Hepatocyte (in vitro differentiated cells): ENCODE data around the gene FCHO1. TPM values are rescaled to one million over a fixed set of nuclear protein-coding genes. Genes with fewer than 3 reads are reported as not detected.

ENCODE experiments used
- DNase-seq: peaks from one replicate; pipeline ENCODE4 v3.0.0-alpha.2; 2016; ENCODE audit warnings: low spot score
- H2AFZ ChIP-seq: fragments of 200-600 bp; sonication (generic); 2 replicates; pipeline ENCODE4 v1.6.0; 2016; ENCODE audit warnings: antibody characterized with exemption, mild to moderate bottlenecking
- H3K27ac ChIP-seq: fragments of 200-600 bp; sonication (generic); 2 replicates; pipeline ENCODE4 v1.5.1; 2016; ENCODE audit warnings: mild to moderate bottlenecking
- H3K27me3 ChIP-seq: fragments of 200-600 bp; sonication (generic); 2 replicates; pipeline ENCODE4 v1.6.1; 2016
- H3K36me3 ChIP-seq: fragments of 200-600 bp; sonication (generic); replicated peaks from 2 replicates; pipeline ENCODE4 v1.5.1; 2016; ENCODE audit warnings: low read depth; ENCODE audit not compliant: insufficient read depth
- H3K4me1 ChIP-seq: fragments of 200-600 bp; sonication (generic); 2 replicates; pipeline ENCODE4 v1.5.1; 2016; ENCODE audit warnings: mild to moderate bottlenecking, moderate library complexity; ENCODE audit not compliant: insufficient read depth
- H3K4me2 ChIP-seq: fragments of 200-600 bp; sonication (generic); 2 replicates; pipeline ENCODE4 v1.6.0; 2016
- H3K4me3 ChIP-seq: fragments of 200-600 bp; sonication (generic); 2 replicates; pipeline ENCODE4 v1.5.1; 2016; ENCODE audit warnings: mild to moderate bottlenecking
- H3K79me2 ChIP-seq: fragments of 200-600 bp; sonication (generic); 2 replicates; pipeline ENCODE4 v1.6.0; 2017; ENCODE audit warnings: mild to moderate bottlenecking
- H3K9me2 ChIP-seq: fragments of 200-600 bp; sonication (generic); replicated peaks from 2 replicates; pipeline ENCODE4 v1.6.0; 2017; ENCODE audit warnings: mild to moderate bottlenecking; ENCODE audit not compliant: insufficient read depth
- H3K9me3 ChIP-seq: fragments of 200-600 bp; sonication (generic); 2 replicates; pipeline ENCODE4 v1.5.1; 2016; ENCODE audit warnings: low read depth, mild to moderate bottlenecking
- H4K20me1 ChIP-seq: fragments of 200-600 bp; sonication (generic); 2 replicates; pipeline ENCODE4 v1.6.0; 2016; ENCODE audit warnings: mild to moderate bottlenecking; ENCODE audit not compliant: insufficient read depth, poor library complexity, severe bottlenecking
- EZH2 ChIP-seq: fragments of 200-600 bp; sonication (generic); IDR thresholded peaks from 2 replicates; pipeline ENCODE4 v1.6.1; 2016; ENCODE audit warnings: antibody characterized with exemption, mild to moderate bottlenecking, borderline replicate concordance
- EZH2phosphoT487 ChIP-seq: fragments of 200-600 bp; sonication (generic); IDR thresholded peaks from one replicate; pipeline ENCODE4 v1.6.1; 2018; ENCODE audit warnings: antibody characterized with exemption, mild to moderate bottlenecking, low read depth, moderate library complexity; ENCODE audit not compliant: unreplicated experiment, severe bottlenecking
- WGBS: methylation state at CpG from one replicate; pipeline ENCODE4 v1.1.6; 2016; ENCODE audit warnings: low lambda C conversion rate; ENCODE audit errors: missing lambda C conversion rate; 5-methylcytosine and 5-hydroxymethylcytosine counted together
- polyA plus RNA-seq: library from polyadenylated mRNA; unstranded; fragments of >200 nt; fragmentation: Nextera tagmentation; extraction: Ambion mirVana; gene quantifications from 2 replicates; pipeline ENCODE4 v1.2.1, GENCODE V29; 2016
- total RNA-seq: library from RNA; depleted of rRNA; stranded (reverse); fragments of >200 nt; gene quantifications from 2 replicates; pipeline ENCODE4 v1.2.3, GENCODE V29; 2014
- TF ChIP-seq, protein P1 (sequence below): fragments of 200-600 bp; sonication (generic); IDR thresholded peaks from 2 replicates; pipeline ENCODE4 v1.5.1; 2016; ENCODE audit warnings: antibody characterized with exemption, mild to moderate bottlenecking; ENCODE audit not compliant: poor library complexity

FCHO1 gene
- total and polyA plus RNA-seq, 2 experiments from 2014 or later: 1.9 to 2.1 TPM

- Histone ChIP-seq H3K79me2 (no peaks in the 10 kb centered on the region), H3K36me3 (no peaks in the 10 kb centered on the region)
- WGBS: 86% methylated on average over 7 of the region's 7 CpGs
Measured at GRCh38 chr19:17752865-17753639, 1.8 kb downstream of the FCHO1 start.

GRCh38 chr19:17753976-17754375 lies 2.7 kb downstream of the FCHO1 start:
- no peak for DNase-seq
- WGBS: 71% methylated on average over 9 of the region's 9 CpGs

More at GRCh38 chr19:17752865-17753639, 1.8 kb downstream of the FCHO1 start:
- no peak overlapping the region for H3K27ac ChIP-seq
- no peaks in the 10 kb centered on the region for H3K9me2 ChIP-seq
- H3K4me1 ChIP-seq: no peaks in the 10 kb centered on the region
- H2AFZ ChIP-seq: no peak overlapping the region
- H3K27me3 ChIP-seq: no peaks in the 10 kb centered on the region
- no peaks in the 10 kb centered on the region for H3K9me3 ChIP-seq
- H4K20me1 ChIP-seq: no peaks in the 10 kb centered on the region
- no peak overlapping the region for H3K4me2 ChIP-seq
- DNase-seq: no peak
- TF ChIP-seq, protein P1, sequence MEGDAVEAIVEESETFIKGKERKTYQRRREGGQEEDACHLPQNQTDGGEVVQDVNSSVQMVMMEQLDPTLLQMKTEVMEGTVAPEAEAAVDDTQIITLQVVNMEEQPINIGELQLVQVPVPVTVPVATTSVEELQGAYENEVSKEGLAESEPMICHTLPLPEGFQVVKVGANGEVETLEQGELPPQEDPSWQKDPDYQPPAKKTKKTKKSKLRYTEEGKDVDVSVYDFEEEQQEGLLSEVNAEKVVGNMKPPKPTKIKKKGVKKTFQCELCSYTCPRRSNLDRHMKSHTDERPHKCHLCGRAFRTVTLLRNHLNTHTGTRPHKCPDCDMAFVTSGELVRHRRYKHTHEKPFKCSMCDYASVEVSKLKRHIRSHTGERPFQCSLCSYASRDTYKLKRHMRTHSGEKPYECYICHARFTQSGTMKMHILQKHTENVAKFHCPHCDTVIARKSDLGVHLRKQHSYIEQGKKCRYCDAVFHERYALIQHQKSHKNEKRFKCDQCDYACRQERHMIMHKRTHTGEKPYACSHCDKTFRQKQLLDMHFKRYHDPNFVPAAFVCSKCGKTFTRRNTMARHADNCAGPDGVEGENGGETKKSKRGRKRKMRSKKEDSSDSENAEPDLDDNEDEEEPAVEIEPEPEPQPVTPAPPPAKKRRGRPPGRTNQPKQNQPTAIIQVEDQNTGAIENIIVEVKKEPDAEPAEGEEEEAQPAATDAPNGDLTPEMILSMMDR: no peak
- no peak for TF ChIP-seq EZH2phosphoT487
- no peak for TF ChIP-seq EZH2
- H3K4me3 ChIP-seq: no peak overlapping the region

DNA sequence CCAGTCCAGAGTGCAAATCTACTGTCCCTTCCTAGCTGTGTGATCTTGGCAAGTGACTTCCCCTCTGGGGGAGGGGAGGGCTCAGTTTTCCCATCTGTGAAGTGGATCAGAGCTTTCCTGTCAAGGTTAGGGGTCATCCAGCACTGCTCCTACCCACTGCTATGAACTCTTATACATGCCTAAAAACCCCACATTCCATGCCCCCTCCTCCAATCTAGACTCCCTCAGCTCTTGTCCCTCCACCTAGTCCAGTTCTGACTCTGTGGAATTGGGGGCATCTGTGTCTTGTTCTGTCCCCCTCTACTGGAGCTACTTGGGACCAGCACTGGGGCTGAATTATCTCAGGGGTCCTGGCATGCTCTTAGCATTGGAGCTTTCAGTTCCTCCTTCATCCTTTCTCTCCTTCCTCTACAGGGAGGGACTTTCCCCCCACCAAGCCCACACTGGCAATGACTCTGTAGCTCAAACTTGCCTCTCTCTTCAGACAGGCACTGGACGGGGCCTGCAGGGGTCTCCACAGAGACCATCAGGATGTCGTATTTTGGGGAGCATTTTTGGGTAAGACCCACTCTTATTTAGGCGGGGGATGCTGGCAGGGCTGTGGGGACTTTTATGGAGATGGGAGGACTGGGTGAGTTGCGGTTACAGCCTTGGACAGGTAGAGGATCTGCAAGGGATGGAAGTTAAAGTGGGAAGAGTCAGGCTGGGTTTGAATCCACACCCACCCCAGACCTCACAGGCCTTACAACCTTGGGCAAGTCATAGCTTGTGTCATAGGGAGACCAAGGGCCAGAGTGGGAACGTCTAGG lies 3.6 kb downstream of the FCHO1 start:
- Histone ChIP-seq H3K27me3 (no peaks in the 10 kb centered on the region), H3K9me2 (no peaks in the 10 kb centered on the region), H3K4me1 (no peaks in the 10 kb centered on the region), H3K79me2 (no peaks in the 10 kb centered on the region), H3K4me2 (no peak overlapping the region), H2AFZ (no peak overlapping the region), H4K20me1 (no peaks in the 10 kb centered on the region), H3K9me3 (no peaks in the 10 kb centered on the region), H3K4me3 (no peak overlapping the region), H3K36me3 (no peaks in the 10 kb centered on the region), H3K27ac (no peak overlapping the region)
- TF ChIP-seq EZH2phosphoT487 (no peak), EZH2 (no peak)
- TF ChIP-seq, protein P1: no peak
- no peak for DNase-seq
- WGBS: 81% methylated on average over 5 of the region's 5 CpGs

More at GRCh38 chr19:17753976-17754375, 2.7 kb downstream of the FCHO1 start:
- TF ChIP-seq EZH2 (no peak), EZH2phosphoT487 (no peak)
- TF ChIP-seq, protein P1: no peak
- Histone ChIP-seq H3K4me1 (no peaks in the 10 kb centered on the region), H3K4me3 (no peak overlapping the region), H3K27ac (no peak overlapping the region), H2AFZ (no peak overlapping the region), H3K4me2 (no peak overlapping the region), H3K79me2 (no peaks in the 10 kb centered on the region), H3K27me3 (no peaks in the 10 kb centered on the region), H4K20me1 (no peaks in the 10 kb centered on the region), H3K36me3 (no peaks in the 10 kb centered on the region), H3K9me3 (no peaks in the 10 kb centered on the region), H3K9me2 (no peaks in the 10 kb centered on the region)
